NCI-H2107 (cell line): ENCODE data around the gene DAZAP1.

ENCODE experiments used
- DNase-seq: peaks from one replicate; lab custom pipeline; 2025; lab: John Stamatoyannopoulos, UW

The DAZAP1 gene

GRCh38 chr19:1457892-1458291 is 50.5 kb downstream of the DAZAP1 start:
- no peak for DNase-seq

- DNase-seq: no peak
These were observed 52.1 kb downstream of the DAZAP1 start for GRCh38 chr19:1459479-1459878.

- DNase-seq: no peak
These were observed 52.9 kb downstream of the DAZAP1 start for GRCh38 chr19:1460033-1460995.

- DNase-seq: no peak
These were observed 54.5 kb downstream of the DAZAP1 start for GRCh38 chr19:1461862-1462261.

- no peak for DNase-seq
These were observed 58.0 kb downstream of the DAZAP1 start for GRCh38 chr19:1465191-1466016.

- no peak for DNase-seq
These were observed 58.7 kb downstream of the DAZAP1 start for GRCh38 chr19:1466018-1466460.

- no peak for DNase-seq
These were observed 59.3 kb downstream of the DAZAP1 start for GRCh38 chr19:1466461-1467214.

GRCh38 chr19:1467215-1467489 is 59.8 kb downstream of the DAZAP1 start:
- DNase-seq: no peak

GRCh38 chr19:1467490-1468273 is 60.3 kb downstream of the DAZAP1 start:
- DNase-seq: no peak

- no peak for DNase-seq
These were observed 61.0 kb downstream of the DAZAP1 start for GRCh38 chr19:1468274-1468820.

- no peak for DNase-seq
These were observed 61.5 kb downstream of the DAZAP1 start for GRCh38 chr19:1468821-1469254.

- no peak for DNase-seq
These were observed 62.1 kb downstream of the DAZAP1 start for GRCh38 chr19:1469255-1470054.

- DNase-seq: no peak
These were observed 62.6 kb downstream of the DAZAP1 start for GRCh38 chr19:1470055-1470304.

- DNase-seq: no peak
These were observed 63.1 kb downstream of the DAZAP1 start for GRCh38 chr19:1470305-1471009.

GRCh38 chr19:1471010-1471514 is 63.7 kb downstream of the DAZAP1 start:
- DNase-seq: no peak

- DNase-seq: no peak
These were observed 64.3 kb downstream of the DAZAP1 start for GRCh38 chr19:1471515-1472160.

GRCh38 chr19:1472231-1473084 is 65.1 kb downstream of the DAZAP1 start:
- no peak for DNase-seq
